ENCODE results near the gene SMARCA4.
A peak's percentile ranks its signal among the peaks of the same experiment; 100 is the strongest.

The SMARCA4 gene

GRCh38 chr19:11007385-11007784 lies 46.6 kb downstream of the SMARCA4 start:
- intact Hi-C loops (cut with DNase I): no loop called here

GRCh38 chr19:11007962-11008532 lies 47.2 kb downstream of the SMARCA4 start:
- DNase-seq: no peak

More at GRCh38 chr19:11007385-11007784, 46.6 kb downstream of the SMARCA4 start:
- DNase-seq: no peak

GRCh38 chr19:11010041-11010440 lies 49.2 kb downstream of the SMARCA4 start:
- intact Hi-C loops (cut with DNase I): no loop called here

More at GRCh38 chr19:11007962-11008532, 47.2 kb downstream of the SMARCA4 start:
- intact Hi-C loops (cut with DNase I): no loop called here

GRCh38 chr19:11012507-11012906 lies 51.7 kb downstream of the SMARCA4 start:
- DNase-seq: no peak
- intact Hi-C loops (cut with DNase I): no loop called here

More at GRCh38 chr19:11010041-11010440, 49.2 kb downstream of the SMARCA4 start:
- DNase-seq: no peak

GRCh38 chr19:11013771-11014170 lies 52.9 kb downstream of the SMARCA4 start:
- intact Hi-C loops (cut with DNase I): no loop called here
- peak in 1 of 10 donors; percentile 53 for DNase-seq

- intact Hi-C loops (cut with DNase I): no loop called here
- DNase-seq: peak in 1 of 10 donors; percentile 37
These were observed 53.6 kb downstream of the SMARCA4 start for GRCh38 chr19:11014403-11014911.

GRCh38 chr19:11016631-11017030 lies 55.8 kb downstream of the SMARCA4 start:
- intact Hi-C loops (cut with DNase I): no loop called here
- peak in 1 of 10 donors; percentile 35 for DNase-seq

GRCh38 chr19:11017275-11018035 lies 56.6 kb downstream of the SMARCA4 start:
- peak in 1 of 10 donors; percentile 80 for DNase-seq

GRCh38 chr19:11018179-11018578 lies 57.3 kb downstream of the SMARCA4 start:
- intact Hi-C loops (cut with DNase I): no loop called here
- peak in 1 of 10 donors; percentile 63 for DNase-seq

More at GRCh38 chr19:11017275-11018035, 56.6 kb downstream of the SMARCA4 start:
- intact Hi-C loops (cut with DNase I): no loop called here

- DNase-seq: peak in 1 of 10 donors; percentile 39
- intact Hi-C loops (cut with DNase I): no loop called here
These were observed 57.9 kb downstream of the SMARCA4 start for GRCh38 chr19:11018763-11019162.

- intact Hi-C loops (cut with DNase I): no loop called here
- peak in 1 of 10 donors; percentile 80 for DNase-seq
These were observed 58.4 kb downstream of the SMARCA4 start for GRCh38 chr19:11019262-11019661.

GRCh38 chr19:11019824-11020223 lies 59.0 kb downstream of the SMARCA4 start:
- DNase-seq: peak in 1 of 10 donors; percentile 64

GRCh38 chr19:11020423-11020822 lies 59.6 kb downstream of the SMARCA4 start:
- intact Hi-C loops (cut with DNase I): no loop called here
- peak in 1 of 10 donors; percentile 43 for DNase-seq

More at GRCh38 chr19:11019824-11020223, 59.0 kb downstream of the SMARCA4 start:
- intact Hi-C loops (cut with DNase I): no loop called here

- intact Hi-C loops (cut with DNase I): no loop called here
These were observed 60.3 kb downstream of the SMARCA4 start for GRCh38 chr19:11020982-11021759.

GRCh38 chr19:11021760-11022144 lies 60.9 kb downstream of the SMARCA4 start:
- intact Hi-C loops (cut with DNase I): no loop called here
- DNase-seq: peak in 1 of 10 donors; percentile 75

More at GRCh38 chr19:11020982-11021759, 60.3 kb downstream of the SMARCA4 start:
- DNase-seq: peak in 1 of 10 donors; percentile 72

- intact Hi-C loops (cut with DNase I): no loop called here
- peak in 1 of 10 donors; percentile 63 for DNase-seq
These were observed 62.2 kb downstream of the SMARCA4 start for GRCh38 chr19:11023016-11023415.

GRCh38 chr19:11023710-11024109 lies 62.9 kb downstream of the SMARCA4 start:
- DNase-seq: no peak
- intact Hi-C loops (cut with DNase I): no loop called here

- intact Hi-C loops (cut with DNase I): no loop called here
- DNase-seq: peak in 1 of 10 donors; percentile 61
These were observed 63.4 kb downstream of the SMARCA4 start for GRCh38 chr19:11024259-11024658.

- intact Hi-C loops (cut with DNase I): no loop called here
- no peak for DNase-seq
These were observed 64.2 kb downstream of the SMARCA4 start for GRCh38 chr19:11025006-11025405.

GRCh38 chr19:11025445-11025844 lies 64.6 kb downstream of the SMARCA4 start:
- intact Hi-C loops (cut with DNase I): no loop called here
- DNase-seq: peak in 1 of 10 donors; percentile 41

- intact Hi-C loops (cut with DNase I): no loop called here
- DNase-seq: peak in 1 of 10 donors; percentile 73
These were observed 65.2 kb downstream of the SMARCA4 start for GRCh38 chr19:11025997-11026396.
